ENCODE results near the gene KIF2B.
"Not testable (repeated sequence)": the region's sequence is repeated elsewhere in the genome, so short reads cannot be mapped to it uniquely, and the experiment has no call there.

DNA sequence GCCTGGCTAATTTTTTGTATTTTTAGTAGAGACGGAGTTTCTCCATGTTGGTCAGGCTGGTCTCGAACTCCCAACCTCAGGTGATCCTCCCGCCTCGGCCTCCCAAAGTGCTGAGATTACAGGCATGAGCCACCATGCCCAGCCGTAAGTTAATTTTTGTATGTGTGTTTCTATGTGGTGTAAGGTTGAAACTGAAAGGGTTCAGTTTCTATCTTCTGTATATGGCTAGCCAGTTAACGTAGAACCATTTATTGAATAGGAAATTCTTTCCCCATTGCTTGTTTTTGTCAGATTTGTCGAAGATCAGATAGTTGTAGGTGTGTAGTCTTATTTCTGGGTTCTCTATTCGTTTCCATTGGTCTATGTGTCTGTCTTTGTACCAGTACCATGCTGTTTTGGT lies 12.0 kb downstream of the KIF2B start:
- TF ChIP-seq POLR2A (IDR thresholded peaks at IDR 0.05; ENCODE audit: low read depth, low read length); TAF1 (IDR thresholded peaks at IDR 0.05; ENCODE audit: borderline replicate concordance, low read depth, low read length); POLR2AphosphoS5 (IDR thresholded peaks at IDR 0.05; ENCODE audit: low read depth, low read length): not testable (repeated sequence)
